Measurements from ENCODE around the gene CIPC. TPM values are rescaled to one million over a fixed set of nuclear protein-coding genes. Genes with fewer than 3 reads are reported as not detected.
A peak's percentile ranks its signal among the peaks of the same experiment; 100 is the strongest.

Gene CIPC
- total and polyA plus RNA-seq, 9 of the 15 experiments (the other 6 are each of a cell fraction or from before 2014, with no cell fraction given) = 5.0 to 16.9 (median 10.7) TPM

- no peak for TF ChIP-seq BCLAF1 (IDR thresholded peaks at IDR 0.05; ENCODE audit: borderline replicate concordance in 1 of 2, control insufficient read depth in 1 of 2, low read depth in 2 of 2, low read length in 1 of 2)
- no peak for TF ChIP-seq ZNF277 (CRISPR knock-in tag; IDR thresholded peaks at IDR 0.05; ENCODE audit: borderline replicate concordance)
- TF ChIP-seq PTBP1 (IDR thresholded peaks at IDR 0.05; ENCODE audit: low read depth, low read length) = no peak
- peak; percentile 75 to 81 (median 76) for TF ChIP-seq CTCF (IDR thresholded peaks at IDR 0.05 in 2 of 3, conservative IDR thresholded peaks at IDR 0.05 in 1 of 3; ENCODE audit: insufficient read depth in 2 of 3, low read depth in 1 of 3, low read length in 3 of 3)
- TF ChIP-seq HES1 (IDR thresholded peaks at IDR 0.05; ENCODE audit: low read depth) = no peak
- no peak for TF ChIP-seq PHF20 (IDR thresholded peaks at IDR 0.05; ENCODE audit: partially characterized antibody)
- peak; percentile 36; the same call in 1 of the 2 replicates for TF ChIP-seq NFIX (CRISPR knock-in tag; IDR thresholded peaks at IDR 0.05; ENCODE audit: low read depth)
- no peak for TF ChIP-seq NCOA4 (IDR thresholded peaks at IDR 0.05; ENCODE audit: partially characterized antibody)
- TF ChIP-seq RFX1 (IDR thresholded peaks at IDR 0.05) = no peak
- TF ChIP-seq CLOCK (CRISPR knock-in tag; IDR thresholded peaks at IDR 0.05; ENCODE audit: borderline replicate concordance) = no peak
- no peak for TF ChIP-seq CREB3L1 (IDR thresholded peaks at IDR 0.05; ENCODE audit: borderline replicate concordance, low read depth)
- no peak for TF ChIP-seq RFX5 (IDR thresholded peaks at IDR 0.05; ENCODE audit: low read depth, low read length)
- TF ChIP-seq HDAC6 (IDR thresholded peaks at IDR 0.05; ENCODE audit: low read depth, low read length) = no peak
- TF ChIP-seq RB1 (IDR thresholded peaks at IDR 0.05; ENCODE audit: low read depth) = peak; percentile 53; the same call in 1 of the 2 replicates
Measured at GRCh38 chr14:77067632-77068516, 30.2 kb upstream of the CIPC start (continued).
